Vagina (tissue), 2 donors: Measurements from ENCODE around the gene NRXN3. TPM values are rescaled to one million over a fixed set of nuclear protein-coding genes. Genes with fewer than 3 reads are reported as not detected.

ENCODE experiments used
- DNase-seq, 2 donors: peaks; one replicate each; pipeline ENCODE4 v3.0.0-alpha.2; 2017; ENCODE audit errors: extremely low spot score in 2 of 2
- H3K27ac ChIP-seq: fragments of 200-600 bp; sonication (generic); one replicate; pipeline ENCODE4 v1.5.1; 2019
- H3K27me3 ChIP-seq: fragments of 200-600 bp; sonication (generic); one replicate; pipeline ENCODE4 v1.5.1; 2019
- H3K36me3 ChIP-seq, 2 donors: fragments of 200-600 bp; sonication (generic); one replicate each; pipeline ENCODE4 v1.5.1; 2017 to 2019
- H3K4me1 ChIP-seq: fragments of 200-600 bp; sonication (generic); one replicate; pipeline ENCODE4 v1.5.1; 2019
- H3K4me3 ChIP-seq, 2 donors: fragments of 200-600 bp; sonication (generic); 1 replicate in 1 of 2; 2 replicates in 1 of 2; pipeline ENCODE4 v1.5.1; 2016 to 2019
- H3K9me3 ChIP-seq: fragments of 200-600 bp; sonication (generic); one replicate; pipeline ENCODE4 v1.5.1; 2019
- CTCF ChIP-seq, 3 experiments: fragments of 450-650 bp in 2 of 3; fragments of 200-600 bp in 1 of 3; sonication (generic) in 1 of 3; IDR thresholded peaks; one replicate each; pipeline ENCODE4 v1.5.1; 2017 to 2019; ENCODE audit warnings: antibody characterized with exemption in 3 of 3, mild to moderate bottlenecking in 2 of 3, moderate library complexity in 2 of 3
- POLR2A ChIP-seq, 2 donors: fragments of 450-650 bp; IDR thresholded peaks; one replicate each; pipeline ENCODE4 v1.6.1; 2017; ENCODE audit warnings: antibody characterized with exemption in 2 of 2, mild to moderate bottlenecking in 2 of 2, moderate library complexity in 2 of 2
- POLR2AphosphoS5 ChIP-seq, 2 donors: sonication (generic); formaldehyde crosslinking; IDR thresholded peaks; one replicate each; pipeline ENCODE4 v1.9.0; 2017; ENCODE audit warnings: antibody characterized with exemption in 2 of 2, mild to moderate bottlenecking in 2 of 2, low read depth in 1 of 2; ENCODE audit not compliant: insufficient read depth in 1 of 2
- intact Hi-C: fragments of 100-400 bp; cut with DNase I; formaldehyde crosslinking; loops from one replicate; pipeline ENCODE4 v1.15.1; 2023
- total RNA-seq: library from RNA; depleted of rRNA; stranded (reverse); fragments of >200 nt; gene quantifications from one replicate; pipeline ENCODE4 v1.2.3, GENCODE V29; 2016

The NRXN3 gene
- total RNA-seq, 1 donor from 2014 or later = 4.7 TPM

- TF ChIP-seq POLR2A (IDR thresholded peaks at IDR 0.05) (no peak), CTCF (IDR thresholded peaks at IDR 0.05) (no peak), POLR2AphosphoS5 (IDR thresholded peaks at IDR 0.05; ENCODE audit: insufficient read depth in 1 of 2, low read depth in 1 of 2) (no peak)
- no peak for DNase-seq
- Histone ChIP-seq H3K27me3 (no peaks in the 10 kb centered on the region), H3K4me1 (no peaks in the 10 kb centered on the region), H3K27ac (no peak overlapping the region), H3K4me3 (no peak overlapping the region), H3K9me3 (no peaks in the 10 kb centered on the region), H3K36me3 (no peaks in the 10 kb centered on the region)
- intact Hi-C loops = no loop called here
These were observed 513.8 kb downstream of the NRXN3 start for GRCh38 chr14:78683981-78684380.

GRCh38 chr14:78688503-78688902 lies 518.3 kb downstream of the NRXN3 start:
- Histone ChIP-seq H3K4me1 (no peaks in the 10 kb centered on the region), H3K27me3 (no peaks in the 10 kb centered on the region), H3K27ac (no peak overlapping the region), H3K4me3 (no peak overlapping the region), H3K9me3 (no peaks in the 10 kb centered on the region), H3K36me3 (no peaks in the 10 kb centered on the region)
- intact Hi-C loops = no loop called here
- DNase-seq = no peak
- no peak for TF ChIP-seq POLR2AphosphoS5 (IDR thresholded peaks at IDR 0.05; ENCODE audit: insufficient read depth in 1 of 2, low read depth in 1 of 2)
- TF ChIP-seq POLR2A (IDR thresholded peaks at IDR 0.05) = no peak
- no peak for TF ChIP-seq CTCF (IDR thresholded peaks at IDR 0.05)

GRCh38 chr14:78690836-78691235 lies 520.7 kb downstream of the NRXN3 start:
- Histone ChIP-seq H3K36me3 (no peaks in the 10 kb centered on the region), H3K27me3 (no peaks in the 10 kb centered on the region), H3K4me1 (no peaks in the 10 kb centered on the region), H3K9me3 (no peaks in the 10 kb centered on the region), H3K4me3 (no peak overlapping the region), H3K27ac (no peak overlapping the region)
- intact Hi-C loops = no loop called here
- TF ChIP-seq POLR2AphosphoS5 (IDR thresholded peaks at IDR 0.05; ENCODE audit: insufficient read depth in 1 of 2, low read depth in 1 of 2) (no peak), CTCF (IDR thresholded peaks at IDR 0.05) (no peak), POLR2A (IDR thresholded peaks at IDR 0.05) (no peak)
- no peak for DNase-seq

GRCh38 chr14:78697341-78697740 lies 527.2 kb downstream of the NRXN3 start:
- DNase-seq = no peak
- no peaks in the 10 kb centered on the region for H3K9me3 ChIP-seq
- H3K27ac ChIP-seq = no peak overlapping the region
- TF ChIP-seq CTCF (IDR thresholded peaks at IDR 0.05) (no peak), POLR2A (IDR thresholded peaks at IDR 0.05) (no peak), POLR2AphosphoS5 (IDR thresholded peaks at IDR 0.05; ENCODE audit: insufficient read depth in 1 of 2, low read depth in 1 of 2) (no peak)
- no peaks in the 10 kb centered on the region for H3K36me3 ChIP-seq
- intact Hi-C loops = no loop called here
- no peaks in the 10 kb centered on the region for H3K4me1 ChIP-seq
- H3K4me3 ChIP-seq = no peak overlapping the region
- H3K27me3 ChIP-seq = no peaks in the 10 kb centered on the region

GRCh38 chr14:78698991-78699390 lies 528.8 kb downstream of the NRXN3 start:
- Histone ChIP-seq H3K27me3 (no peaks in the 10 kb centered on the region), H3K27ac (no peak overlapping the region), H3K4me1 (no peaks in the 10 kb centered on the region), H3K4me3 (no peak overlapping the region), H3K9me3 (no peaks in the 10 kb centered on the region), H3K36me3 (no peaks in the 10 kb centered on the region)
- TF ChIP-seq POLR2AphosphoS5 (IDR thresholded peaks at IDR 0.05; ENCODE audit: insufficient read depth in 1 of 2, low read depth in 1 of 2) (no peak), POLR2A (IDR thresholded peaks at IDR 0.05) (no peak), CTCF (IDR thresholded peaks at IDR 0.05) (no peak)
- intact Hi-C loops = no loop called here
- DNase-seq = no peak
